T-helper 22 cell (primary cell): Measurements from ENCODE around the gene PIP4K2C.
A peak's percentile ranks its signal among the peaks of the same experiment; 100 is the strongest.
"Not testable (repeated sequence)": the region's sequence is repeated elsewhere in the genome, so short reads cannot be mapped to it uniquely, and the experiment has no call there.

Experiments used
- DNase-seq: peaks from one replicate; pipeline ENCODE4 v3.0.0-alpha.2; 2020; ENCODE audit warnings: low read depth

PIP4K2C gene

DNA sequence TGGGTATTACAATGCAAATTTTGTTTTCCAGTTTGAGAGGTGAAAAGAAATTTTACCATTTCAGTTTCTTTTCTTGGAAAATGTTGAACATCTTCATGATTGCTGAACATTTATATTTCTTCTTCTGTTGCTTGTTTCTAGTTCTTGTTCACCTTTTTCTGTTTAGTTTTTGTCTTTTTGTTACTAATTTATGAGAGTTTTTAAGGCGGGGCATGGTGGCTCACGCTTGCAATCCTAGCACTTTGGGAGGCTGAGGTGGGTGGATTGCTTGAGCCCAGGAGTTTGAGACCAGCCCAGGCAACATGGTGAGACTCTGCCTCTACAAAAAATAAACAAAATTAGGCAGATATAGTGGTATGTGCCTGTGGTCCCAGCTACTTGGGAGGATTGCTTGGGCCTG is 30.5 kb upstream of the PIP4K2C start:
- DNase-seq: no peak

DNA sequence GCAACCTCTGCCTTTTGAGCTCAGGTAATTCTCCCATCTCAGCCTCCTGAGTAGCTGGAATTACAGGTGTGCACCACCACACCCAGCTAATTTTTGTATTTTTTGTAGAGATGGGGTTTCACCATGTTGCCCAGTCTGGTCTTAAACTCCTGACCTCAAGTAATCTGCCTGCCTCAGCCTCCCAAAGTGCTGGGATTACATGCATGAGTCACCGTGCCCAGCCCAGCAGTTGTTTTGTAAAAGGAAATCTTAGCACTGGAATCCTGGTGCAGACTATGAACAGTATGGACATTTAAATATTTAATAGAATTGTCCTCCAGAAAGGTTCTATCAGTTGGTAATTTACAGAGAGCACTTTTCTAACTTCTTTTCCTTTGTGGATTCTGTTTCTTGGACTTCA is 29.9 kb upstream of the PIP4K2C start:
- DNase-seq: not testable (repeated sequence)

DNA sequence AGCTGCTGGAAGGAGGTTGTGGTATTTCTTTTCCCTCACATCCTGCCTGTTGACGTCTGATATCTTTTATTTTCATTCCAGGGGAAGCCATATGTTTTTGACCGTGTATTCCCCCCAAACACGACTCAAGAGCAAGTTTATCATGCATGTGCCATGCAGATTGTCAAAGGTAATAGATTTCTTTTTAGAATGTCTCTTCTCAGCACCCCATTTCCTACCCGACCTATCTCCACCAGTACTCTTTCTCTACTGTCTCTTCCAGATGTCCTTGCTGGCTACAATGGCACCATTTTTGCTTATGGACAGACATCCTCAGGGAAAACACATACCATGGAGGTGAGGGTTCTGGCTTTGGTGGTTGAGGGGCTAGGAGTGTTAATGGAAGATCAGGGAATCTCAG is 27.6 kb upstream of the PIP4K2C start:
- no peak for DNase-seq

DNA sequence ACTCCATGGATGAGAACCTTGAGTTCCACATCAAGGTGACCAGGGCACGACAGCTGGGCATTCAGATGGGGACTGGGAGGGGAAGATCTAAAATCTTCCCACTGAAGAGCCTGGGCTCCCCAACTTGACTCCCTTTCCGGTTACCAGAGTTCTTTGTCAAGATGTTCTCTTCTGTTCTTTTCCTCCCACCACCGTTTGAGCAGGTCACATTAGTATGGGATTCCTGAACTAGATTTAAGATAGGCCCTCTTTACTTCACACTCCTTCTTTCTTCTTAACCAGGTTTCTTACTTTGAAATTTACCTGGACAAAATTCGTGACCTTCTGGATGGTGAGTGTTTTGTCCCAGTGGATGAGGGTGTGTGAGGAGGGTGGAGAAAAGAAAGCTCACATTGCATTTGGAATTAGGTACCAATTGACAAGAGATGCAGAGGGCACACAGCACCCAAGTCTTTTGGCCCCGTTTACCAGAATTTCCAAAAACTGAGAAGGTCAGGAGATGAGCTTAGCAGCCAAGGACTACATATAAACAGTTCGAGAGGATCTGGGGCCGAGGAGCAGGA is 26.7 kb upstream of the PIP4K2C start:
- DNase-seq: no peak

DNA sequence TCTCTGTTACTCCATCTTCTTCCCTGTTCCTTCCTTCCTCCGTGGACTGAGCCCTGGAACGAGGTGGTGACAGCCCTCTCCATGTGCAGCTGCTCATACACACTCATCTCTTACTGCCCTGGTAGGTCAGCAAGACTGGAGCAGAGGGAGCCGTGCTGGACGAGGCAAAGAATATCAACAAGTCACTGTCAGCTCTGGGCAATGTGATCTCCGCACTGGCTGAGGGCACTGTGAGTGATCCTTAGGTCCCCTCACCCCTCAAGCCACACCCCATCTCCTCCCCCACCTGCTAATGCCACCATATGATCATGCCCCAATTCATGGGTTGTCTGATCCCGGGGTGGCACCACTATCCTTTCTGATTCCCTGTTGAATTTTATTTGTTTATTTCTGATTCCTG is 22.2 kb upstream of the PIP4K2C start:
- no peak for DNase-seq

DNA sequence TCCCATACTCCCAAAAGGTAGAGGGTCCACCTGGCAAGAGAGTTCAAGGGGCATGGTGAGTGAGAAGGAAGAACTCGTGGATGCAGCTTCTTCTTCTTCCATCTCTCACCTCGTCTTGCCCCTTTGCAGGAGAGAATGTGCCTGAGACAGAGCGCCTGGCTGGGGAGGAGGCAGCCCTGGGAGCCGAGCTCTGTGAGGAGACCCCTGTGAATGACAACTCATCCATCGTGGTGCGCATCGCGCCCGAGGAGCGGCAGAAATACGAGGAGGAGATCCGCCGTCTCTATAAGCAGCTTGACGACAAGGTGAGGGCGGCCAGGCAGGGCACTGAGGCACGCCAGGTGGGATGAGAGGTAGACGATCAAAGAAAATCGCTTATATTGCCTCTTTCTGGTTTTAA is 21.1 kb upstream of the PIP4K2C start:
- no peak for DNase-seq

DNA sequence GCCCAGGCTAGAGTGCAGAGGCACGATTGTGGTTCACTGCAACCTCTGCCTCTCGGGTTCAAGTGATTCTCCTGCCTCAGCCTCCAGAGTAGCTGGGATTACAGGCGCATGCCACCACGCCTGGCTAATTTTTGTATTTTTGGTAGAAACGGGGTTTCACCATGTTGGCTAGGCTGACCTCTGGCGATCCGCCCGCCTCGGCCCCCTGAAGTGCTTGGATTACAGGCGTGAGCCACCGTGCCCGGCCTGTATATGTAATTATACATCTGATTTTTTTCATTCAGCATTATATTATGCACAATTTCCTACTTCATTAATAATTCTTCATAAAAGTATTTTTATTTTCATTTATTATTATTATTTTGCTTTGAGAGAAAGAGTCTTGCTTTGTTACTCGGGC is 20.6 kb upstream of the PIP4K2C start:
- not testable (repeated sequence) for DNase-seq

DNA sequence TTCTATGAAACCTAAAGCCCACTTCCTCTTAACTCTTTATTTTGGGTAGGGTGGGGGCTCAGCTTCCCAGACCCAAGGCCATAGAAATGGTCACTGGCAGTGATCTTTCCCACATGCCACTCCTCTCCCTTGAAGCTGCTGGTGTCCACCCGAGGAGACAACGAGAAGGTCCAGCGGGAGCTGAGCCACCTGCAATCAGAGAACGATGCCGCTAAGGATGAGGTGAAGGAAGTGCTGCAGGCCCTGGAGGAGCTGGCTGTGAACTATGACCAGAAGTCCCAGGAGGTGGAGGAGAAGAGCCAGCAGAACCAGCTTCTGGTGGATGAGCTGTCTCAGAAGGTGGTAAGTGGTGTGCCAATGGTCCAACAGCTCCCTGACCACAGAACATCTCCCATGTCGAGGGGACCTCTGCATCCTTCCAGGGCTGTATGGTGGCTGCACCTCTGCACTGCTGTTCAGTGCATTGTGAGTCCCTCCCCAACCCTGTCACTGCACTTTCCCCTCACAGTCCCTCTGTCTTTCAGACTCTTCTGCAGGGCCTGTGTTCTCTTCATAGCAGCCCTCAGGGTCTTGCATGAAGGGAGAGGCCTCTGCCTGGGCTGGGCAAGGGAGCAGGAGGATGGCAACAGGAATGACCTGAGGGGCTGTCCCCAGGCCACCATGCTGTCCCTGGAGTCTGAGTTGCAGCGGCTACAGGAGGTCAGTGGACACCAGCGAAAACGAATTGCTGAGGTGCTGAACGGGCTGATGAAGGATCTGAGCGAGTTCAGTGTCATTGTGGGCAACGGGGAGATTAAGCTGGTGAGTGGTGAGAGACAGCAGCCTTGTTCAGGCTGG is 18.8 kb upstream of the PIP4K2C start:
- no peak for DNase-seq

DNA sequence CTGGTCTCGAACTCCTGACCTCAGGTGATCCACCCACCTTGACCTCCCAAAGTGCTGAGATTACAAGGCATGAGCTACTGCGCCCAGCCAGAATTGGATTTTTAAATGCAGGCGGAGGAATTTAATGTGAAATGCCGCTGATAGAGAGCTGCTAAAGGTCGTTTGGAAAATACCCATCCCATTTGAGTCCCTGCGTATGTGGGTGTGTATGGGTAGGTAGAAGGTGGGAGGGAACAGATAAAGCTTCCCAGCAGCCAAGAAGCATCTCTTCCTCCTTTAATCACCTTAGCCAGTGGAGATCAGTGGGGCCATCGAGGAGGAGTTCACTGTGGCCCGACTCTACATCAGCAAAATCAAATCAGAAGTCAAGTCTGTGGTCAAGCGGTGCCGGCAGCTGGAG is 16.2 kb upstream of the PIP4K2C start:
- no peak for DNase-seq

DNA sequence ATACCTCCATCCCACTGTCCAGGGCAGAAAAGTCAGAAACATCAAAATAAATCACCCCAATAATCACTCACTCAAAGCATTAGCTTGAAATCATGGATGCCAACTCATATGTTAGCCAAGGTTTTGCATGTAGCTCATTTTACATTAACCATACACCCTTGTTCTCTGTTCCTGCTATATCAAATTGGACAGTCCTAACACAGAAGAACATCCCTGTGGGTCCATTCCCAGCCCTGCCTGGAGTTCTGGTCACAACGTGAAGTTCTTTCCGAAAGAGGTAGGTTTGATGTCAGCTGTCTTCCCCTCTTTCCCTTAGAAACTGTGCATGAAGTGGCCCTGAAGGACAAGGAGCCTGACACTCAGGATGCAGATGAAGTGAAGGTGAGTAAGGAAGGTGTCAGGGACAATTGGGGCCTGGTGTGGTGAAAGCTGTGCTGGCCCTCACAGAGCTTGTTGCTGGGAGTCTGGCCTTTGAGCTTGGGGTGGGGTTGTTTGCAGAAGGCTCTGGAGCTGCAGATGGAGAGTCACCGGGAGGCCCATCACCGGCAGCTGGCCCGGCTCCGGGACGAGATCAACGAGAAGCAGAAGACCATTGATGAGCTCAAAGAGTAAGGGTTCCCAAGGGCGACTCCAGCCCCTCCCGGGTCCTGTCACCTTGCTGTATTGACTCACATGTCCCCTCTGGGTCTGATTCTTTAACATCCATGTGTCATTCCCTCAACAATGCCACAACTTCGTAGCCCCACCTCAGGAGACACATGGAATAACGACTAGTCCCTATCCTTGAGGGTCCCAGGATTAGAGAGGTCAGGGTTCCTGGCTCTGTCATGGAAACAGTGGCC is 15.0 kb upstream of the PIP4K2C start:
- no peak for DNase-seq

DNA sequence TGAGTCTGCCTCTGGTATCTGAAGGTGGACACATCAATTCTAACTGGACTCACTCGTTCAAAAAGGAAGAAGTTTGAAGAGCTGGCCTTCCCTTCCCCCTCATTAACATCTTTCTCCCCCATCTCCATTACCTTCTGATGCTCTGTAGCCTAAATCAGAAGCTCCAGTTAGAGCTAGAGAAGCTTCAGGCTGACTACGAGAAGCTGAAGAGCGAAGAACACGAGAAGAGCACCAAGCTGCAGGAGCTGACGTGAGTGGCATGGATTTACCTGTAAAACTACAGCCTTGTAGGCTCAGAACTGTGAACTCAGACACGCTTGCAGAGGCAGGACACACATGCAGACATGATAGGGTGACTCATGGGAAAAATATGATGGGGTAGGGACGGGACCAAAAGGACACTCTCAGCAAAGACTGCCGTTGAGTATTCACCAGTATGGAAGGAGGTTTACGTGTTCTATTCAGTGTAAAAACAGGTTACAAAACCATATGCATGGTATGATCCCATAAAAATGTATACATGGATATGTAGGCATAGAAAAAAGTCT is 14.3 kb upstream of the PIP4K2C start:
- DNase-seq: no peak

DNA sequence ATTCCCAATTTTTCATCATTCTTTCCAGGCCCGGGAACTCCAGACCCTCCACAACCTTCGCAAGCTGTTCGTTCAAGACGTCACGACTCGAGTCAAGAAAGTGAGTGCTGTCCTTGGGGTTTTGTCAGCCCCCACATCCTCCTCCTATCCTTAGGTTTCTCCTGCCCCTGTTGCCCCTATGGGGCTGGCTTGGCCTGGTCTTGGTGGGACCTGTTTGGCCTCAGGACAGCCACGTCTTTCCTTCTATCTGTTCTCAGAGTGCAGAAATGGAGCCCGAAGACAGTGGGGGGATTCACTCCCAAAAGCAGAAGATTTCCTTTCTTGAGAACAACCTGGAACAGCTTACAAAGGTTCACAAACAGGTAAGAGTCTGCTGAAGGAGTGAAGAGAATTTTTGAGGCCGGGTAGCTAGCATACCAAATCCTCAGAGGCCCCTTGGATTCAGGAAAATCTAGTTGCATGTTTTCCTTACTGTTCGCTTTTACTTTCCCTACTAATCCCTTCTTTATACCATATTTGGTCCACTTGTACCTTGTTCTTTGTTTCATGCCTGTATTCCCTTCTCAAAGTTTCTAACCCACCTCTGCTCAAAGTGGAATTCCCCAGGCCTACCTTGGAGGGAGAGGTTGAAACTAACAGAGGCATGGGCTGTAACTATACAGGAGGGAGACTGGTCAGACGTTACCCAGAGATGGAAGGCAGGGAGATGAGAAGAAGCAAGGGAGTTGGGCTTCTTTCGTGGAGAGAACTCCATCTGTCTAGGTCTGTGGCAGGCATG is 12.8 kb upstream of the PIP4K2C start:
- DNase-seq: no peak

DNA sequence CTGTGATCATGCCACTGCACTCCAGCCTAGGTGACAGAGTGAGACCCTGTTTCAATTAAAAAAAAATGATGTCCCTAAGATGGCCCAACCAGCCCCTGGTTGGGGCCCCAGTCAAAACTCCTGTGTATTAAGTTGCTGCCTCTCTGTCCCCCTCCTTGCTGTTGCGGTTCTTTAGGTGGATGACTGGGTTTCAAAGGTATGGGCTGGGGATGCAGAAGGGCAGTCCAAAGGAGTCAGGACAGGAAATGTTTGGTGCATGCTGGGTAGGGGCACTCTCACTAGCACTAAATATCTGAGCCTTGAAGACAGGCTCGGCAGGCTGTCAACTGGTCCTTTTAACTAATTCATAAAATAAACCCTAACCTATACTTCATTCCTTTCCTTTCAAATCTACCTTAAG is 12.0 kb upstream of the PIP4K2C start:
- no peak for DNase-seq

DNA sequence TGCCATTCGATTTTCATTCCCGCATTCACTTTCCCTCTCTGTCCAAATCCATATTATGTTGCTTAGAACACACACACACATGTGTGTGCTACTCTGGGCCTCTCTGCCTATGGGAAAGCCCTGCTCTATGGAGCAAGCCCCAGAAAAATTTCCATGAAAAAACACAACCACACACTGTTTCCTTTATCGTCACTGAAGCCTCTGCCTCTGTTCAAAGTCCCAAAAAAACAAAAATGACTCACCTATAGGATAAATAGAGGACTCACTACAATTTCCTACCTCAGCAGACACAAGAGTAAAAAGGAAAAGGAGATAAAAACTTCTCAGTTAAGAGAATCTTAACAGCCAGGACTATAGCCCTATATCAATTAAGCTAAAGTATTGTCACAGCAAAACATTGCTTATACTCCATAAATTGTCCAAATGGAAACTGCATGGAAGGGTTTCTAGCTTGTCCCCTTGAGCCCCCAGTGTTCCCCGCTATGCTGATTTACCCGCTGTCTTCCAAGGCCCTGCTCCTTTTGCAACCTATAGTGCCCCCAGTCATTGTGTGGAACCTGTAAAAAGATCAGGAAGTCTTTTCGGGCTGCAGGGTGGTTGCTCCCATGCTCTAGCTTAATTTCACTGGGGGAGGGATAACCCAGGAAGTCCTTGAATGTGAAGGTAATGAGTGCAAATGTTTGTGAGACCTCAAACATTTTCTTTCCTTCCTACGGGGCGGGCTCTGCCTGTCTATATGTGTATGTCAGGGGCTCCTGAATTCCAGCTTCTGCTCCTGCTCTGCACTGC is 11.1 kb upstream of the PIP4K2C start:
- no peak for DNase-seq

DNA sequence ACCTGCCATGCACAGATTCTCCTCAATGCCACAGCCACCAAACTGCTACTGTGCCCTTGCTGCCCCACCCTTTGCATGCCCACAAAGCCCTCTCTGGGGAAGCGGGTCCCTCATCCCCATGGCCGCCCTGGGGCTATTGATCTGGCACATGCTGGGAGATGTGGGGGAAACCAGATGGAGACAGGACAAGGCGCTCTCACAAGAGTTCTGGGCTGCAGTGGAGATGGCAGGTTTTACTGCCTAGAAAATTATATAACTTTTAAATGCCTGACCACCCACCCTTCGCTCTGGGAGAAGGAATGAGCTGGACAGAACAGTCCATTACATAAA is 10.6 kb upstream of the PIP4K2C start:
- no peak for DNase-seq

DNA sequence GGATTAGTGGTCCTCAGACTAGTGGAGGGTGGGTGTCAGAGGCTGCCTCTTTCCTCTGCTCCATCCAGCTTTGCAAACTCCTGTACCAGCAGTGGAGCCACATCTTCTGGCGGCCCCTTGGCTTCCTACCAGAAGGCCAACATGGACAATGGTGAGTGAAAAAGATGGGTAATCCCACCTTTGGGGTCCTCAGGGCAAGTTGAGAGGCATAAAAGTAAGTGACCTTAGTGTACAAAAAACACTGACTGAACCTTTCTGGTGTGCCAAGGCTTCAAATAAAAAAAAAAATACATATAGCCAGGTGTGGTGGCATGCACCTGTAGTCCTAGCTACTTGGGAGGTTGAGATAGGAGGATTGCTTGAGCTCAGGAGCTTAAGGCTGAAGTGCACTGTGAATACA is 9.2 kb upstream of the PIP4K2C start:
- DNase-seq: no peak

DNA sequence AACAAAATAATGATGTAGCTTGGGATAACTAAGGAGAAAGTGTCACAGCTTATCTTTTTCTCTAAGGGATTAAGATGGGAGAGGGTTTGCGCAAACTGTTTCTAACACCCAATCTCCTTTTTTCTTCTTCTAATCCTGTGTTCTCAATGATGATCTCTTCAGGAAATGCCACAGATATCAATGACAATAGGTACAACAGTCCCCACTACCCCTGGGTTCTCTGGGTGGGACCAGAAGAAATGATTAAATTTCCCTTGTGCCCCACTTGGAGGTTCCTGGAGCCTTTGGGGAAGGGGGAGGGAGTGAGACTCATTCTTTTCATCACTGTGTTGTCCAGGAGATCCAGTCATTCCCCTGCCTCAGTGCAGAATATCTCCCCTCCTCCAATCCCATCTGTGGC is 8.6 kb upstream of the PIP4K2C start:
- DNase-seq: no peak

DNA sequence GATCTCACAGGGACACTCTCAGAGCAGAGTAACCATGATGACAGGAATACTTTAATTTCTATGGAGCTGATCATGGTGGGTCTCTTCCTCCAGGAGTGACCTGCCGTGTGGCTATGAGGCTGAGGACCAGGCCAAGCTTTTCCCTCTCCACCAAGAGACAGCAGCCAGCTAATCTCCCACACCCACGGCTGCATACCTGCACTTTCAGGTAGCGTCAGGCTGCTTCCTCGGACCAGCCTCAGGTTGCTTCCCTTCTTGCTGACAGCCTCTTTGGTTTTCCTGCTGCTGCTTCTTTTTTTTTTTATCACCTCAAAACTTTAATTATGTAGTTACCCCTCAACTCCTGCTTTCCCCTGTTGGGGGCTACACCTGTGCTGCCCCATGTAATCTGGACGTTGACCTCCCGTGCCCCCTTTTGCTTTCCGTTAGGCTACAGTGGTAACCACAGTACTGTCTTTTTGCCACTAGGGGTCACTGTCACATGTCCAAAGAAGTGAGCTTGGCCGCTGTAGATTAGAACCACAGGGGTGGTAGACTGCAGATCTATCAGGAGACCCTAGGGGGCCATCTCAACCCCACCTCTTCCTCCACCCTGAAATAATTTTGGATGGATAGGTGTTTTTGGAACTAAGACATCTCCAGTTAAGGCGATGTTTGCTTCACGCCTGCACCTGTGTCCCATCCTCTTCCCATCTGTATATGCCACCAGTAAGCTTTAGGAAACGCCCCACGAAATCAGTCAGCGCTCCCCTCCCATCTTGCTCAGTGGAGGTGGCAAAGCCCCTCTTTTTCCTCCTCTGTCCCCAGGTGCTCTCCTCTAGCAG is 7.8 kb upstream of the PIP4K2C start:
- DNase-seq: peak; percentile 43

DNA sequence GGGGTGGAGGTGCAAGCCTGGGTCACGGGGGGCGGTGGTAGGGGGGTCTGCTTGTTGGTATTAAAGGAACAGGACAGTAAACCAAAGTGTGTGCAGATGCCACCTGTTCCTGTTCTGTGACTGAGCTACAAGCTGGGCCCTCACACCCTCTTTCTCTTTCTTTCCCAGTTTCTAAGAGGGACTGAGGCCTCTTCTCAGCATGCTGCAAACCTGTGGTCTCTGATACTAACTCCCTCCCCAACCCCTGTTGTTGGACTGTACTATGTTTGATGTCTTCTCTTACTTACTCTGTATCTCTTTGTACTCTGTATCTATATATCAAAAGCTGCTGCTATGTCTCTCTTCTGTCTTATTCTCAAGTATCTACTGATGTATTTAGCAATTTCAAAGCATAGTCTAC is 6.9 kb upstream of the PIP4K2C start:
- no peak for DNase-seq

DNA sequence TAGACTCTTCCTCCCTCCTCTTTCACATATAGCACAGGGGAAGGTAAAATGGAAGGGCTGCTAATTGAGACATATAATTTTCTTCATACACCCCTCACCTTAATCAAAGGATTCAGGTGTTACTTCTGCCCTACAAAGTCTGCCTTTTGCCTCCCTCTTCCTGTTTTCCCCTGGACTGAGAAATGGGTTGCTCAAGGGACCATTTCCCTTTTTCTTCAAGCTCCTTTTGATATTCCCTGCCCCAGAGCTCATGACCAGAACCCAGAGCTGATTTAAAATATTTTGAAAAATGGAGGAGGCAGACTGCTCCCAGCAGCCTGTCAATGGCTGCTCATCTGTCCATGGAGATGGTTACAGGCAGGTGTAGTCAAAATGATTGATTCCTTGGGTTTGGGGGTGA is 6.3 kb upstream of the PIP4K2C start:
- DNase-seq: no peak
